HEK293 (cell line): ENCODE data around the gene SF3B5.
A peak's percentile ranks its signal among the peaks of the same experiment; 100 is the strongest.

ENCODE experiments used
- ELK4 ChIP-seq: IDR thresholded peaks from 2 replicates; pipeline ENCODE4 v1.6.1; 2011; ENCODE audit warnings: mild to moderate bottlenecking, low read depth, low read length, borderline replicate concordance
- GFI1B ChIP-seq: fragments of 450-650 bp; formaldehyde crosslinking; IDR thresholded peaks from 2 replicates; pipeline ENCODE4 v1.5.1; 2016; ENCODE audit warnings: missing biosample characterization, missing genetic modification characterization
- KLF10 ChIP-seq: fragments of 450-650 bp; IDR thresholded peaks from 2 replicates; pipeline ENCODE4 v1.5.1; 2018; ENCODE audit warnings: missing biosample characterization, mild to moderate bottlenecking, missing genetic modification characterization
- REST ChIP-seq: fragments of 450-650 bp; formaldehyde crosslinking; IDR thresholded peaks from 2 replicates; pipeline ENCODE4 v1.5.1; 2016; ENCODE audit warnings: missing biosample characterization, missing genetic modification characterization
- YY2 ChIP-seq: fragments of 450-650 bp; formaldehyde crosslinking; IDR thresholded peaks from 2 replicates; pipeline ENCODE4 v1.5.1; 2016; ENCODE audit warnings: missing biosample characterization, missing genetic modification characterization
- ZBTB17 ChIP-seq: fragments of 450-650 bp; formaldehyde crosslinking; IDR thresholded peaks from 2 replicates; pipeline ENCODE4 v1.5.1; 2016; ENCODE audit warnings: missing biosample characterization, missing genetic modification characterization
- ZBTB26 ChIP-seq: fragments of 450-650 bp; formaldehyde crosslinking; optimal IDR thresholded peaks from 2 replicates; pipeline ENCODE3; 2016; ENCODE audit warnings: missing biosample characterization, mild to moderate bottlenecking, missing genetic modification characterization
- ZBTB6 ChIP-seq: fragments of 450-650 bp; formaldehyde crosslinking; IDR thresholded peaks from 2 replicates; pipeline ENCODE4 v1.5.1; 2017; ENCODE audit warnings: missing biosample characterization, missing genetic modification characterization
- ZFHX2 ChIP-seq: fragments of 450-650 bp; formaldehyde crosslinking; conservative IDR thresholded peaks from 2 replicates; pipeline ENCODE4 v1.5.1; 2016; ENCODE audit warnings: missing biosample characterization, missing genetic modification characterization
- ZNF112 ChIP-seq: fragments of 450-650 bp; formaldehyde crosslinking; IDR thresholded peaks from 2 replicates; pipeline ENCODE4 v1.5.0; 2017; ENCODE audit warnings: missing biosample characterization, missing genetic modification characterization
- ZNF121 ChIP-seq: fragments of 450-650 bp; formaldehyde crosslinking; IDR thresholded peaks from 2 replicates; pipeline ENCODE4 v1.5.1; 2016; ENCODE audit warnings: missing biosample characterization, missing genetic modification characterization
- ZNF157 ChIP-seq: fragments of 450-650 bp; formaldehyde crosslinking; IDR thresholded peaks from 2 replicates; pipeline ENCODE4 v1.5.1; 2016; ENCODE audit warnings: missing biosample characterization, missing genetic modification characterization
- ZNF184 ChIP-seq: fragments of 450-650 bp; IDR thresholded peaks from 2 replicates; pipeline ENCODE4 v1.5.1; 2018; ENCODE audit warnings: missing biosample characterization, mild to moderate bottlenecking, missing genetic modification characterization
- ZNF223 ChIP-seq: fragments of 450-650 bp; formaldehyde crosslinking; IDR thresholded peaks from 2 replicates; pipeline ENCODE4 v1.5.1; 2016; ENCODE audit warnings: missing biosample characterization, missing genetic modification characterization
- ZNF23 ChIP-seq: fragments of 450-650 bp; formaldehyde crosslinking; IDR thresholded peaks from 2 replicates; pipeline ENCODE4 v1.5.1; 2016; ENCODE audit warnings: missing biosample characterization, missing genetic modification characterization, borderline replicate concordance
- ZNF280D ChIP-seq: fragments of 450-650 bp; formaldehyde crosslinking; IDR thresholded peaks from 2 replicates; pipeline ENCODE4 v1.5.1; 2016; ENCODE audit warnings: missing biosample characterization, missing genetic modification characterization
- ZNF37A ChIP-seq: fragments of 450-650 bp; IDR thresholded peaks from 2 replicates; pipeline ENCODE4 v1.5.1; 2018; ENCODE audit warnings: missing biosample characterization, missing genetic modification characterization
- ZNF394 ChIP-seq: fragments of 450-650 bp; formaldehyde crosslinking; IDR thresholded peaks from 2 replicates; pipeline ENCODE4 v1.5.1; 2016; ENCODE audit warnings: missing biosample characterization, missing genetic modification characterization, mild to moderate bottlenecking, moderate library complexity, borderline replicate concordance
- ZNF626 ChIP-seq: fragments of 450-650 bp; sonication (Bioruptor Pico); formaldehyde crosslinking; IDR thresholded peaks from 2 replicates; pipeline ENCODE4 v1.5.1; 2018; ENCODE audit warnings: missing biosample characterization, missing genetic modification characterization, inconsistent platforms
- ZNF654 ChIP-seq: fragments of 450-650 bp; formaldehyde crosslinking; IDR thresholded peaks from 2 replicates; pipeline ENCODE4 v1.5.1; 2016; ENCODE audit warnings: low read depth, missing biosample characterization, missing genetic modification characterization
- ZNF658 ChIP-seq: fragments of 450-650 bp; formaldehyde crosslinking; IDR thresholded peaks from 2 replicates; pipeline ENCODE4; 2016; ENCODE audit warnings: missing biosample characterization, missing genetic modification characterization
- ZNF670 ChIP-seq: fragments of 450-650 bp; formaldehyde crosslinking; IDR thresholded peaks from 2 replicates; pipeline ENCODE4 v1.5.1; 2016; ENCODE audit warnings: missing biosample characterization, missing genetic modification characterization, low read depth
- ZNF692 ChIP-seq: fragments of 450-650 bp; formaldehyde crosslinking; IDR thresholded peaks from 2 replicates; pipeline ENCODE4 v1.5.1; 2016; ENCODE audit warnings: missing biosample characterization, missing genetic modification characterization
- ZNF707 ChIP-seq: fragments of 450-650 bp; formaldehyde crosslinking; IDR thresholded peaks from 2 replicates; pipeline ENCODE4 v1.5.1; 2016; ENCODE audit warnings: missing biosample characterization, missing genetic modification characterization
- ZNF768 ChIP-seq: fragments of 450-650 bp; formaldehyde crosslinking; IDR thresholded peaks from 2 replicates; pipeline ENCODE4 v1.5.1; 2018; ENCODE audit warnings: missing biosample characterization, mild to moderate bottlenecking, missing genetic modification characterization
- ZNF785 ChIP-seq: fragments of 450-650 bp; formaldehyde crosslinking; IDR thresholded peaks from 2 replicates; pipeline ENCODE4 v1.5.1; 2016; ENCODE audit warnings: missing biosample characterization, missing genetic modification characterization
- ZNF830 ChIP-seq: fragments of 450-650 bp; IDR thresholded peaks from 2 replicates; pipeline ENCODE4 v1.5.0; 2018; ENCODE audit warnings: missing biosample characterization, missing genetic modification characterization, low read depth, mild to moderate bottlenecking, moderate library complexity
- ZSCAN30 ChIP-seq: fragments of 450-650 bp; IDR thresholded peaks from 2 replicates; pipeline ENCODE4 v1.5.1; 2018; ENCODE audit warnings: missing biosample characterization, mild to moderate bottlenecking, missing genetic modification characterization, moderate library complexity

Gene SF3B5

GRCh38 chr6:144095134-144096002, at the start of gene SF3B5 (continued):
- TF ChIP-seq ZNF280D (tag by site-specific recombination) (no peak), ZFHX2 (tag by site-specific recombination) (no peak), ZNF23 (tag by site-specific recombination) (no peak), ELK4 (peak; percentile 95), ZNF670 (tag by site-specific recombination) (no peak), ZNF626 (tag by site-specific recombination) (no peak), ZNF157 (tag by site-specific recombination) (no peak), ZNF223 (tag by site-specific recombination) (no peak), ZBTB17 (tag by site-specific recombination) (peak; percentile 96), ZBTB26 (tag by site-specific recombination) (peak; percentile 62), ZBTB6 (tag by site-specific recombination) (peak; percentile 96), ZNF658 (no peak), ZNF184 (tag by site-specific recombination) (no peak), ZNF707 (tag by site-specific recombination) (no peak), ZNF37A (tag by site-specific recombination) (no peak), REST (no peak; the same call in 1 of the 2 replicates), ZNF692 (tag by site-specific recombination) (peak; percentile 51; the same call in 1 of the 2 replicates), ZNF654 (tag by site-specific recombination) (no peak), YY2 (tag by site-specific recombination) (peak; percentile 24; the same call in 1 of the 2 replicates), ZNF394 (peak; percentile 57; the same call in 1 of the 2 replicates), ZNF121 (peak; percentile 98), ZNF768 (tag by site-specific recombination) (no peak), ZNF785 (no peak), ZSCAN30 (peak; percentile 20; the same call in 1 of the 2 replicates), ZNF112 (tag by site-specific recombination) (no peak), GFI1B (tag by site-specific recombination) (no peak), ZNF830 (no peak), KLF10 (tag by site-specific recombination) (0 out of 2 replicates have a peak, but pooled peaks have one; percentile 14)
